T-helper 2 cell treated with Interferon-gamma antibody and Interleukin-4, amounts not matched to agents 5 μg/mL and 100 μg/mL, for 36 hours (primary cell): Measurements from ENCODE around the gene P2RX1.

Experiments used
- DNase-seq: peaks from one replicate; pipeline ENCODE4 v3.0.0; 2021; ENCODE audit warnings: low spot score
- H3K27ac Mint-ChIP-seq: one replicate; pipeline ENCODE4 v1.8.0; 2021; ENCODE audit warnings: mild to moderate bottlenecking, mixed read lengths
- H3K27me3 Mint-ChIP-seq: one replicate; pipeline ENCODE4 v1.8.0; 2021; ENCODE audit warnings: low read depth, mixed read lengths
- H3K36me3 Mint-ChIP-seq: one replicate; pipeline ENCODE4 v1.8.0; 2021; ENCODE audit warnings: low read depth, mixed read lengths
- H3K4me1 Mint-ChIP-seq: one replicate; pipeline ENCODE4 v1.8.0; 2021; ENCODE audit warnings: low read depth, mixed read lengths
- H3K4me3 Mint-ChIP-seq: one replicate; pipeline ENCODE4 v1.8.0; 2022; ENCODE audit warnings: mild to moderate bottlenecking, moderate library complexity, mixed read lengths
- H3K9me3 Mint-ChIP-seq: one replicate; pipeline ENCODE4 v1.8.0; 2021; ENCODE audit warnings: mixed read lengths

Gene P2RX1

DNA sequence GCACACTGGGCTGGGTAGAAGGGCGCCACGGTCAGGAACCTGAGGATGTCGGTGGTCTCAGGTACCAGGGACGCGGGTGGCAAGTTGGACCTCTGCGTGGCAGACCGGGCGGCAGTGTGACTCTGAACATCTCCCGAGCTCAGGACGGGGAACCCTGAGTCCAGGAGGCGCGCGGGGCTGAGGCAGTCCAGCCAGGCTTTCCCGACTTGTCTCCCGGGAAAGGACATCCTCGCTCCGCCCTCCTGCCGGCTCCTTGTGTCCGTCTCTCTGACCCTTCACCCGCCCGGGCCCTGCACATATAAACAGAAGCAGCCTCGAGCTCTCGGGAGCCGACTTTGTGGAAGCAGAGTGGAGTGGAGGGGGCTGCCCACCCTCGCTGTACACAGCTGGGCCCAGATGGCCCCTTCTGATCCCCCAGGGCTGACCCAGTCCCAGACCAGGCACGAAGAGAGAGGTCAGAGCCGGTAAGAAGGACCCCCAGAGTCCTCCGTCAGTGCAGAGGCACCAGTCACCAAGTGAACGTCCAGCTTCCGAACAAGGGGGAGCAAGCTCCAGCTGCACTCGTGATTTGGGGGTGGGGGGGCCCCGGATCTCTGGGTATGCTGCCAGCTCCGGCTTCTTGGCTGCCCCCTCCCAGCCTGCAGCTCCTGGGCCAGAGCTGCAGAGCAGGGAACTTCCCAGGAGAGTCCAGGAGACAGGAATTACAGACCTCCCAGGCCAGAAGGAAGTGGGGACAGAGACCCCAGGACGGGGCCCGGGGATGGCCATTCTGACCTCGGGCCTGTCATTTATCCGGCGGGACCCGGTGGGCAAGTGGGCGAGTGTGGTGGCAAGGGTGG lies 8.5 kb upstream of the P2RX1 start:
- Mint-ChIP-seq H3K4me1 (no peaks in the 10 kb centered on the region), H3K4me3 (no peak overlapping the region), H3K9me3 (no peaks in the 10 kb centered on the region), H3K27ac (no peak overlapping the region), H3K27me3 (no peaks in the 10 kb centered on the region), H3K36me3 (peaks cover 25% of the 10 kb centered on the region)
- no peak for DNase-seq

DNA sequence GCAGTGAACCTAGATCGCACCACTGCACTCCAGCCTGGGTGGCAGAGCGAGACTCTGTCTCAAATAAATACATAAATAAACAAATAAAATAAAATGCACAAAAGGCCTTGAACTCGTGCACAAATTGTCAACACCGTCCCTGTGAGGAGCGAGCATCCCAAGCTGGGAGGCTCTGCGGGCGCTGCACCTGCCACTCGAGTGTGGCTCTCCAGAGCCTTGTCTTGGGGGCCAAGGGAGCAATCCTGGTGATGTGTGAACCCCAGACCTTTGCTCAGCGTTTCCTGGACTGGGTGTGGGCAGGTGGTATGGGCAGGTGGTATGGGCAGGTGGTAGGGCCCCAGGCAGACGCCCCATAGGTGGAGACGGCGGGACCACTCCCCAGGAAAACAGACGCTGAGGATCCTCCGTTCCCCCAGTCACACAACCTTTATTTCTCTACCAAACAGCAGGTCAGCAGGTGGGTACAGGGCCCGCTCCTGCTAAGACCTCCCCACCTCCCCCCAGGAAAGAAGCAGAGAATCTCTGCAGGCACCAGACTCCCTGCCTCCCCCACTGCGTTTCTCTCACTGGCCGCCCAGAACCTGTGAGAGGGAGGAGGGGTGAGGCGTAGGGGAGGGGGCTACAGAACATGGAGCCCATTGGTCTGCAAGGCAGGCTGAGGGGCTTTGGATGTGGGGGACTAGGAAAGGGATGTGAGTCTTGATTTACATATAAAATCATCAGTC lies 7.4 kb upstream of the P2RX1 start:
- Mint-ChIP-seq H3K27ac (no peak overlapping the region), H3K27me3 (no peaks in the 10 kb centered on the region), H3K4me3 (no peak overlapping the region), H3K4me1 (no peaks in the 10 kb centered on the region), H3K9me3 (no peaks in the 10 kb centered on the region), H3K36me3 (peaks cover 21% of the 10 kb centered on the region)
- DNase-seq: no peak

DNA sequence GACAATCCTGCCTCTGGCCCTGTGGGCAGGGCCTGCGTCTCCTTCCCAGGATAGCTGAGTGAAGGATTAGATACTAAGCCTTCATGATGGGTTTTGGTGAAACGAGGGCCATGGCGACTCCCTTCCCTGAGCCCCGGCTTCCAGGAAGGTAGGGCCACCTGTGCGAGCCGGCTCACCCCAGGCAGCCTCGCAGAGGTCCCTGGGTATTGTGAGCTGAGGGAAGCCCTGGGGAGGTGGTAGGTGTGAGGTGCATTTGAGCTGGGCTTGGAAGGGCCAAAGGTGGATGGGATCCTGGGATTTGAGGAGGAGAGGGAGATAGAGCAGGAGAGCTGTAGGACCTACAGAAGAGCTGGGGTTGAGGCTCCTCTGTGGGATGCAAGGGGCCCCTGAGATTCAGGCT lies 6.5 kb upstream of the P2RX1 start:
- Mint-ChIP-seq H3K4me1 (no peaks in the 10 kb centered on the region), H3K36me3 (peaks cover 17% of the 10 kb centered on the region), H3K27ac (peak overlapping the region; percentile 3), H3K4me3 (no peak overlapping the region), H3K9me3 (no peaks in the 10 kb centered on the region), H3K27me3 (no peaks in the 10 kb centered on the region)
- DNase-seq: no peak

DNA sequence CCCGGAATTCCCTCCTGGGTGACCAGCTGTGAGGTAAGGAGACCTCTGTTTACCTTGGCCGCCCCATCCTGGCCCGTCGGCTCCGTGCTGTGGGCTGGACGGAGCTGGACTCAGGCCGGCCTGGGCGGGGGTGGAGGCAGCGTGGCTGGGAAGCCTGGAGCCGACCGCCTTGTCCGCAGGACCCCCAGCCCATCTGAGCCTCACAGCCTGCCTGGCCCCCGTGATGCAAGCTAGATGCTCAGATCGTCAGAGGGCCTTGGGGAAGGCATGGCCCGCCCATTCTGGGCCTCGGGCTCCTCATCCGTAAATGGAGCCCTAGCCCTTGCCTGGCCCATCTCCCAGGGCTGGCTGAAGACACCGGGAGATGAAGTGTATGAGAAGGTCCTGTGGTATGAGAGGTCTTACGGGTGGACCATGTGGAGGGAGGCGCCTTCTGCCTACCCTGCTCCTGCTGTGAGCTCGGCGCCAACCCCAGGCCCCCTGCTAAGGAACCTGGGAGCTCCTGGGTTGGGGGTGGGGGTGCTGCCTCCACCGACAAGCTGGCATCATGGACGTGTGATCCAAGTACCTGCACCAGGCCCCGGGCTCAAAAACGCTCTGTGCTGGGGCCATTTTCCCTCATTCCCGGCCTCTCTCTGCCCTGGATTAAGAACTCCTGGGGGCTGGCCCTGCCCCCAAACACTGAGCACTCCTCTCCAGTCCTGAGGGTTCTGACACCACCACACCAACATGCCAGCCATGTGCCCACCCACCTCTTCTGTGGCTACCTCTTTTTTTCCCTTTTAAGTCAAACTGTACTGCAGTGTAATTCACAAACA lies 5.4 kb upstream of the P2RX1 start:
- no peak overlapping the region for H3K27ac Mint-ChIP-seq
- H3K36me3 Mint-ChIP-seq: peaks cover 11% of the 10 kb centered on the region
- H3K27me3 Mint-ChIP-seq: no peaks in the 10 kb centered on the region
- H3K4me1 Mint-ChIP-seq: peaks cover 5% of the 10 kb centered on the region
- DNase-seq: no peak
- no peak overlapping the region for H3K4me3 Mint-ChIP-seq
- H3K9me3 Mint-ChIP-seq: no peaks in the 10 kb centered on the region

- DNase-seq: no peak
- Mint-ChIP-seq H3K27ac (no peak overlapping the region), H3K9me3 (no peaks in the 10 kb centered on the region), H3K4me3 (no peak overlapping the region), H3K4me1 (peaks cover 9% of the 10 kb centered on the region), H3K27me3 (no peaks in the 10 kb centered on the region), H3K36me3 (peaks cover 9% of the 10 kb centered on the region)
Observed at GRCh38 chr17:3921006-3921405, 4.7 kb upstream of the P2RX1 start.

- peaks cover 27% of the 10 kb centered on the region for H3K4me1 Mint-ChIP-seq
- H3K36me3 Mint-ChIP-seq: peaks cover 2% of the 10 kb centered on the region
- no peak for DNase-seq
- no peaks in the 10 kb centered on the region for H3K27me3 Mint-ChIP-seq
- no peak overlapping the region for H3K4me3 Mint-ChIP-seq
- no peaks in the 10 kb centered on the region for H3K9me3 Mint-ChIP-seq
- H3K27ac Mint-ChIP-seq: no peak overlapping the region
Observed at GRCh38 chr17:3919123-3919624, 2.9 kb upstream of the P2RX1 start.

- Mint-ChIP-seq H3K9me3 (no peaks in the 10 kb centered on the region), H3K27ac (peak overlapping the region; percentile 52), H3K4me1 (peaks cover 33% of the 10 kb centered on the region), H3K36me3 (no peaks in the 10 kb centered on the region), H3K27me3 (no peaks in the 10 kb centered on the region), H3K4me3 (no peak overlapping the region)
- no peak for DNase-seq
Observed at GRCh38 chr17:3918372-3919122, 2.3 kb upstream of the P2RX1 start.

- Mint-ChIP-seq H3K27me3 (no peaks in the 10 kb centered on the region), H3K9me3 (no peaks in the 10 kb centered on the region), H3K27ac (peak overlapping the region; percentile 71), H3K4me3 (no peak overlapping the region), H3K4me1 (peaks cover 36% of the 10 kb centered on the region), H3K36me3 (no peaks in the 10 kb centered on the region)
- DNase-seq: no peak
Observed at GRCh38 chr17:3917391-3917931, 1.2 kb upstream of the P2RX1 start.

GRCh38 chr17:3916825-3917224 lies 560 bp upstream of the P2RX1 start:
- H3K9me3 Mint-ChIP-seq: no peaks in the 10 kb centered on the region
- peaks cover 38% of the 10 kb centered on the region for H3K4me1 Mint-ChIP-seq
- peak overlapping the region; percentile 71 for H3K27ac Mint-ChIP-seq
- H3K27me3 Mint-ChIP-seq: no peaks in the 10 kb centered on the region
- H3K4me3 Mint-ChIP-seq: peak overlapping the region; percentile 72
- no peaks in the 10 kb centered on the region for H3K36me3 Mint-ChIP-seq
- no peak for DNase-seq

DNA sequence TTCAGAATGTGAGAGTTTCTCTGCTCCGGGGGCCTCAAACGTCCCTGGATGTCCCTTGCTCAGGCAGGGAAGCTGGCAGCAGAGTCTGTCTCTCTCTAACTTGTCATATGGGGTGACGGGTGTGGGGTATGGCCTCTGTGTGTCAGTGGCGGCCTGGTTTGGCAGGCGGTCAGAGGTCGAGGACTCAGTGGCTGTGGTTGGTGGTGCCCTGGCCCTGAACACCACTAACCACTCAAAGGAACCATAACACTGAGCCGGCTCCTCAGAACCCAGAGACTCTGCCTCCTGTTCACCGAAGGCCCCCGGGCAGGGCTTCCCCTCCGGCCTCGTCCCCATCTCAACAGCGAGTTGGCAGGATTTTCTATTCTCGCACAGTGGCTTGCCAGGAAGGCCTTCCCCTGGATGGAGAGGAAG lies 677 bp downstream of the P2RX1 start:
- no peaks in the 10 kb centered on the region for H3K27me3 Mint-ChIP-seq

GRCh38 chr17:3914312-3914670 lies 2.0 kb downstream of the P2RX1 start:
- Mint-ChIP-seq H3K9me3 (no peaks in the 10 kb centered on the region), H3K27ac (peak overlapping the region; percentile 67), H3K4me3 (peak overlapping the region; percentile 72), H3K4me1 (peaks cover 47% of the 10 kb centered on the region), H3K27me3 (no peaks in the 10 kb centered on the region), H3K36me3 (no peaks in the 10 kb centered on the region)
- no peak for DNase-seq

More for the DNA sequence above, 677 bp downstream of the P2RX1 start:
- H3K4me3 Mint-ChIP-seq: peak overlapping the region; percentile 72
- H3K27ac Mint-ChIP-seq: peak overlapping the region; percentile 78
- H3K9me3 Mint-ChIP-seq: no peaks in the 10 kb centered on the region
- H3K4me1 Mint-ChIP-seq: peaks cover 44% of the 10 kb centered on the region
- no peaks in the 10 kb centered on the region for H3K36me3 Mint-ChIP-seq
- no peak for DNase-seq

DNA sequence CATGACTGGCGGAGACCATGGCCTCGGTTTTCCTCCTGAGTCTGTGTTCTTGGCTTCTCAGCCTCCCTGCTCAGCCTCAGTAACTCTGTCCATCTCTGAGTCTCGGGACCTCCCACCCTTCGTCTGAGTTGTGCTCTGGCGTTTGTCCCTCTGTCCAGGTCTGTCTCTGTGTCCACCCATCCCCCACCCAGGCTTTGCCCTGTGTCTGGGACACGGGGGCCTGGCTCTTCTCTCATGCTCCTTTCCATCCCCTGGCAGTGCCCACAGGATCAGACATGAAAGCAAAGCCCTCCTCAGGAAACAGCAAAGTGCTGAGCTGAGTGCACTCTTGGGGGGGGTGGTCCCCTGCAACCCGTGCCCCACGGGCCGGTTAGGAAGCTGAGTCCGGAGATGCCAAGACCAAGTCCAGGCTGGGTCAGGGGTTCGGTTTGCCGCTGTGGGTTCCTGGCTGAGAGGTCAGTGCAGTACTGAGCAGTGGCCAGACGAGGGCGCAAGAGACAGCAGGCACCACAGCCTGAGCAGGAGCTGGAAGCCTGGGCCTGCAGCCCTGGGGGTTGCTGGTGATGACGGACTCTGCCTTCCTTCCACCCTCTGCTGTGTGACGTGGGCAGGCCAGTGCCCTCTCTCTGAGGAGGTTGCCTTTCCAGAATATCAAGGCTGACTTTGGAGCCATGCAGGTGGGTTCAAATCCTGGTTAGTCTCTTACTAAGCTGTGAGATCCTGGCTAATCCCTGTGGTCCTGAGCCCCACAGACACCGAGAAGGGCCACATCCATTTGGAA lies 2.5 kb downstream of the P2RX1 start:
- H3K4me1 Mint-ChIP-seq: peaks cover 47% of the 10 kb centered on the region
- no peaks in the 10 kb centered on the region for H3K9me3 Mint-ChIP-seq
- no peaks in the 10 kb centered on the region for H3K36me3 Mint-ChIP-seq
- peak; percentile 79 for DNase-seq
- H3K4me3 Mint-ChIP-seq: peak overlapping the region; percentile 48
- H3K27me3 Mint-ChIP-seq: no peaks in the 10 kb centered on the region
- peak overlapping the region; percentile 67 for H3K27ac Mint-ChIP-seq
